ENCODE data around the gene HSPA4L.

HSPA4L gene

GRCh38 chr4:127783955-127784770 is 2.0 kb downstream of the HSPA4L start:
- no peak for DNase-seq

- no peak for DNase-seq
Measured at GRCh38 chr4:127788517-127788916, 6.4 kb downstream of the HSPA4L start.

GRCh38 chr4:127791391-127791790 is 9.3 kb downstream of the HSPA4L start:
- DNase-seq, result no peak

GRCh38 chr4:127793528-127793927 is 11.4 kb downstream of the HSPA4L start:
- no peak for DNase-seq

GRCh38 chr4:127799711-127800110 is 17.6 kb downstream of the HSPA4L start:
- no peak for DNase-seq

- no peak for DNase-seq
Measured at GRCh38 chr4:127809173-127809800, 27.2 kb downstream of the HSPA4L start.

GRCh38 chr4:127810551-127810950 is 28.4 kb downstream of the HSPA4L start:
- no peak for DNase-seq

- DNase-seq, result no peak
Measured at GRCh38 chr4:127822430-127822829, 40.3 kb downstream of the HSPA4L start.

GRCh38 chr4:127828121-127828520 is 46.0 kb downstream of the HSPA4L start:
- no peak for DNase-seq

GRCh38 chr4:127829014-127829413 is 46.9 kb downstream of the HSPA4L start:
- no peak for DNase-seq

GRCh38 chr4:127832585-127832984 is 50.5 kb downstream of the HSPA4L start:
- DNase-seq, result no peak

- DNase-seq, result no peak
Measured at GRCh38 chr4:127843704-127844600, 61.8 kb downstream of the HSPA4L start.

GRCh38 chr4:127844601-127845116 is 62.5 kb downstream of the HSPA4L start:
- no peak for DNase-seq

GRCh38 chr4:127846061-127846460 is 63.9 kb downstream of the HSPA4L start:
- no peak for DNase-seq

- no peak for DNase-seq
Measured at GRCh38 chr4:127846765-127847164, 64.6 kb downstream of the HSPA4L start.

- DNase-seq, result no peak
Measured at GRCh38 chr4:127849505-127850234, 67.5 kb downstream of the HSPA4L start.

- no peak for DNase-seq
Measured at GRCh38 chr4:127852661-127853060, 70.5 kb downstream of the HSPA4L start.

- no peak for DNase-seq
Measured at GRCh38 chr4:127856196-127856812, 74.2 kb downstream of the HSPA4L start.

- no peak for DNase-seq
Measured at GRCh38 chr4:127856813-127857447, 74.8 kb downstream of the HSPA4L start.

GRCh38 chr4:127857641-127858040 is 75.5 kb downstream of the HSPA4L start:
- DNase-seq, result no peak

- no peak for DNase-seq
Measured at GRCh38 chr4:127868196-127868595, 86.1 kb downstream of the HSPA4L start.

- DNase-seq, result no peak
Measured at GRCh38 chr4:127870281-127870680, 88.2 kb downstream of the HSPA4L start.

Measured in NCI-H1048 (cell line).